SK-N-SH (cell line): Measurements from ENCODE around the gene SLC25A44.

ENCODE experiments used
- MXI1 ChIP-seq: IDR thresholded peaks from 2 replicates; pipeline ENCODE4 v1.6.1; 2012; ENCODE audit warnings: mild to moderate bottlenecking, low read depth, low read length, improper control_type of control experiment
- RFX5 ChIP-seq: IDR thresholded peaks from 2 replicates; pipeline ENCODE4 v1.6.1; 2012; ENCODE audit warnings: mild to moderate bottlenecking, improper control_type of control experiment, low read length
- RXRA ChIP-seq: IDR thresholded peaks from 2 replicates; pipeline ENCODE4 v1.4.0; 2012; ENCODE audit warnings: low read depth, mild to moderate bottlenecking, borderline replicate concordance
- TAF1 ChIP-seq: IDR thresholded peaks from 2 replicates; pipeline ENCODE4 v1.6.1; 2012; ENCODE audit warnings: low read depth, mild to moderate bottlenecking, low read length, moderate library complexity, borderline replicate concordance
- TF ChIP-seq, protein P1 (sequence below): fragments of 150-350 bp; IDR thresholded peaks from 2 replicates; pipeline ENCODE4 v1.6.1; 2016; ENCODE audit warnings: mild to moderate bottlenecking, low read depth, low read length
- TF ChIP-seq, protein P2 (sequence below): fragments of 200-600 bp; sonication (generic); IDR thresholded peaks from 2 replicates; pipeline ENCODE4 v1.6.1; 2017; ENCODE audit warnings: antibody characterized with exemption, mild to moderate bottlenecking, moderate library complexity

DNA sequence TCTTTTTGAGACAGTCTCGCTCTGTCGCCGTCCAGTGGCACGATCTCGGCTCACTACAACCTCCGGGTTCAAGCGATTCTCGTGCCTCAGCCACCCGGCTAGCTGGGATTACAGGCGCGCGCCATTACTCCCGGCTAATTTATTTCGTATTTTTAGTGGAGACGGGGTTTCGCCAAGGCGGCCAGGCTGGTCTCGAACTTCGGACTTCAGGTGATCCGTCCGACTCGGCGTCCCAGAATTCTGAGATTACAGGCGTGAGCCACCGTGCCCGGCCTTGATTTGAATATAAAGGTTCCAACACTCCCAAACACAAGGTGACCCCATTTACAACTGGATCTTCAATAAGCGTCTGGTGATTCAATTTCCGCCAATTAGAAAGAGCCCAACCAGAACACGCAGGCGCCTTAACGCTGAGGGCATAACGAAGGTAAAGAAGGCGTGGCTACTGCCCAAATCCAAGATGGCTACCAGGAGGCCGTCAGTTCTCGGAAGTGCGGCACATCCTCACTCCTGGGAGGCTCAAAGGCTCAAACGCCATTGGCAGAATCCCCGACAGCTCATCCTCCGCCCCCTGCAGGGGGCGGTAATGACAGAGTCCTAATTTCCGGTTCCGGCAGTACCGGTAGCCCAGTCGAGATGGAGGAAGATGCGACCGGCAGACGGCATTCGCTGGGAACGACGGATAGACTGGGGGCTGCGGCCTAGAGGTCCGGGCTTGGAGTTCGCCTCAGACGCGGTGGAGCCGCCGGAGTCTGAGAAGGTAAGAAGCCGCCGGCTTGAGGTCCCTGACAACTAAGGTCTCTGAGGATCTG is at the start of gene SLC25A44:
- TF ChIP-seq RFX5 (no peak), RXRA (no peak), TAF1 (no peak; the same call in none of the 2 replicates), MXI1 (peak; percentile 78)
- TF ChIP-seq, protein P1, sequence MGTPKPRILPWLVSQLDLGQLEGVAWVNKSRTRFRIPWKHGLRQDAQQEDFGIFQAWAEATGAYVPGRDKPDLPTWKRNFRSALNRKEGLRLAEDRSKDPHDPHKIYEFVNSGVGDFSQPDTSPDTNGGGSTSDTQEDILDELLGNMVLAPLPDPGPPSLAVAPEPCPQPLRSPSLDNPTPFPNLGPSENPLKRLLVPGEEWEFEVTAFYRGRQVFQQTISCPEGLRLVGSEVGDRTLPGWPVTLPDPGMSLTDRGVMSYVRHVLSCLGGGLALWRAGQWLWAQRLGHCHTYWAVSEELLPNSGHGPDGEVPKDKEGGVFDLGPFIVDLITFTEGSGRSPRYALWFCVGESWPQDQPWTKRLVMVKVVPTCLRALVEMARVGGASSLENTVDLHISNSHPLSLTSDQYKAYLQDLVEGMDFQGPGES = peak; percentile 28; the same call in 1 of the 2 replicates
- TF ChIP-seq, protein P2, sequence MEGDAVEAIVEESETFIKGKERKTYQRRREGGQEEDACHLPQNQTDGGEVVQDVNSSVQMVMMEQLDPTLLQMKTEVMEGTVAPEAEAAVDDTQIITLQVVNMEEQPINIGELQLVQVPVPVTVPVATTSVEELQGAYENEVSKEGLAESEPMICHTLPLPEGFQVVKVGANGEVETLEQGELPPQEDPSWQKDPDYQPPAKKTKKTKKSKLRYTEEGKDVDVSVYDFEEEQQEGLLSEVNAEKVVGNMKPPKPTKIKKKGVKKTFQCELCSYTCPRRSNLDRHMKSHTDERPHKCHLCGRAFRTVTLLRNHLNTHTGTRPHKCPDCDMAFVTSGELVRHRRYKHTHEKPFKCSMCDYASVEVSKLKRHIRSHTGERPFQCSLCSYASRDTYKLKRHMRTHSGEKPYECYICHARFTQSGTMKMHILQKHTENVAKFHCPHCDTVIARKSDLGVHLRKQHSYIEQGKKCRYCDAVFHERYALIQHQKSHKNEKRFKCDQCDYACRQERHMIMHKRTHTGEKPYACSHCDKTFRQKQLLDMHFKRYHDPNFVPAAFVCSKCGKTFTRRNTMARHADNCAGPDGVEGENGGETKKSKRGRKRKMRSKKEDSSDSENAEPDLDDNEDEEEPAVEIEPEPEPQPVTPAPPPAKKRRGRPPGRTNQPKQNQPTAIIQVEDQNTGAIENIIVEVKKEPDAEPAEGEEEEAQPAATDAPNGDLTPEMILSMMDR = peak; percentile 21; the same call in 1 of the 2 replicates
